H9 (cell line): ENCODE results near the gene SHISA9. TPM values are rescaled to one million over a fixed set of nuclear protein-coding genes. Genes with fewer than 3 reads are reported as not detected.

ENCODE experiments used
- DNase-seq: peaks from one replicate; pipeline ENCODE4 v3.0.0-alpha.2; 2017
- H2AFZ ChIP-seq: one replicate; pipeline ENCODE4 v1.6.1; 2013; ENCODE audit warnings: mild to moderate bottlenecking, low read length, control low read depth, moderate library complexity
- H2AK5ac ChIP-seq: 2 replicates; pipeline ENCODE4 v1.6.1; 2013; ENCODE audit warnings: low read length, control low read depth, mixed read lengths; ENCODE audit not compliant: insufficient read length
- H2BK120ac ChIP-seq: one replicate; pipeline ENCODE4 v1.6.1; 2013; ENCODE audit warnings: low read depth, mild to moderate bottlenecking, low read length, control low read depth, inconsistent platforms; ENCODE audit not compliant: poor library complexity, severe bottlenecking
- H2BK12ac ChIP-seq: 2 replicates; pipeline ENCODE4 v1.6.1; 2013; ENCODE audit warnings: low read length, control low read depth, mixed read lengths, low read depth; ENCODE audit not compliant: insufficient read length
- H2BK15ac ChIP-seq: 2 replicates; pipeline ENCODE4 v1.6.1; 2013; ENCODE audit warnings: low read depth, low read length, control low read depth
- H2BK20ac ChIP-seq: one replicate; pipeline ENCODE4 v1.6.1; 2013; ENCODE audit warnings: low read depth, mild to moderate bottlenecking, low read length, control low read depth, inconsistent platforms; ENCODE audit not compliant: poor library complexity, severe bottlenecking
- H2BK5ac ChIP-seq: 2 replicates; pipeline ENCODE4 v1.6.1; 2013; ENCODE audit warnings: low read length, control low read depth, mixed read lengths; ENCODE audit not compliant: insufficient read length
- H3K14ac ChIP-seq: 2 replicates; pipeline ENCODE4 v1.6.1; 2013; ENCODE audit warnings: low read length, control low read depth; ENCODE audit not compliant: insufficient read depth
- H3K18ac ChIP-seq: 2 replicates; pipeline ENCODE4 v1.6.1; 2013; ENCODE audit warnings: low read depth, mild to moderate bottlenecking, mixed read lengths, low read length, control low read depth; ENCODE audit not compliant: insufficient read length
- H3K23ac ChIP-seq: 2 replicates; pipeline ENCODE4 v1.6.1; 2013; ENCODE audit warnings: low read length, control low read depth, mixed read lengths, low read depth; ENCODE audit not compliant: insufficient read length
- H3K23me2 ChIP-seq: 2 replicates; pipeline ENCODE4 v1.6.1; 2013; ENCODE audit warnings: low read depth, mild to moderate bottlenecking, mixed read lengths, low read length, control low read depth; ENCODE audit not compliant: insufficient read length, poor library complexity, severe bottlenecking
- H3K27ac ChIP-seq: 2 replicates; pipeline ENCODE4 v1.5.1; 2013; ENCODE audit warnings: low read length, control low read depth, mixed read lengths, low read depth; ENCODE audit not compliant: insufficient read length
- H3K27me3 ChIP-seq: 2 replicates; pipeline ENCODE4 v1.6.1; 2013; ENCODE audit warnings: low read length, control low read depth, inconsistent platforms; ENCODE audit not compliant: insufficient read depth
- H3K4ac ChIP-seq: 2 replicates; pipeline ENCODE4 v1.6.1; 2013; ENCODE audit warnings: low read depth, mild to moderate bottlenecking, control low read depth, inconsistent platforms, low read length, moderate library complexity
- H3K4me1 ChIP-seq: 2 replicates; pipeline ENCODE4 v1.6.1; 2013; ENCODE audit warnings: low read length, control low read depth, inconsistent platforms; ENCODE audit not compliant: insufficient read depth
- H3K4me2 ChIP-seq: 2 replicates; pipeline ENCODE4 v1.6.1; 2013; ENCODE audit warnings: low read length, control low read depth, mixed read lengths; ENCODE audit not compliant: insufficient read length, insufficient read depth
- H3K56ac ChIP-seq: 2 replicates; pipeline ENCODE4 v1.6.1; 2013; ENCODE audit warnings: low read depth, mild to moderate bottlenecking, mixed read lengths, low read length, control low read depth; ENCODE audit not compliant: insufficient read length
- H3K79me1 ChIP-seq: 2 replicates; pipeline ENCODE4 v1.6.1; 2013; ENCODE audit warnings: low read depth, mild to moderate bottlenecking, moderate library complexity, low read length, control low read depth, inconsistent platforms; ENCODE audit not compliant: insufficient read depth, poor library complexity, severe bottlenecking
- H3K79me2 ChIP-seq: 2 replicates; pipeline ENCODE4 v1.6.1; 2013; ENCODE audit warnings: low read length, control low read depth, inconsistent platforms; ENCODE audit not compliant: insufficient read depth
- H3K9ac ChIP-seq: 2 replicates; pipeline ENCODE4 v1.6.1; 2013; ENCODE audit warnings: low read length, control low read depth, mixed read lengths; ENCODE audit not compliant: insufficient read length; ENCODE audit errors: extremely low read depth
- H3K9me3 ChIP-seq: one replicate; pipeline ENCODE4 v1.6.1; 2013; ENCODE audit warnings: low read depth, low read length, inconsistent platforms; ENCODE audit not compliant: control insufficient read depth
- H3T11ph ChIP-seq: one replicate; pipeline ENCODE4 v1.6.1; 2013; ENCODE audit warnings: mild to moderate bottlenecking, low read length, control low read depth, inconsistent platforms
- H4K20me1 ChIP-seq: one replicate; pipeline ENCODE4 v1.6.1; 2013; ENCODE audit not compliant: control insufficient read depth, insufficient read length, insufficient read depth
- H4K5ac ChIP-seq: 2 replicates; pipeline ENCODE4 v1.6.1; 2013; ENCODE audit warnings: low read depth, mild to moderate bottlenecking, mixed read lengths, low read length, control low read depth; ENCODE audit not compliant: insufficient read length
- H4K8ac ChIP-seq: replicated peaks from 2 replicates; pipeline ENCODE4 v1.6.1; 2013; ENCODE audit warnings: low read length, control low read depth, mixed read lengths, low read depth; ENCODE audit not compliant: insufficient read length
- H4K91ac ChIP-seq: 2 replicates; pipeline ENCODE4 v1.6.1; 2013; ENCODE audit warnings: low read depth, mild to moderate bottlenecking, moderate library complexity, mixed read lengths, low read length, control low read depth; ENCODE audit not compliant: insufficient read length
- H3K27ac Mint-ChIP-seq, 3 experiments: 2 replicates in 2 of 3; 3 replicates in 1 of 3; pipeline ENCODE4 v1.8.0; 2020 to 2021; ENCODE audit warnings: mixed read lengths in 3 of 3, mild to moderate bottlenecking in 1 of 3, moderate library complexity in 1 of 3
- H3K27me3 Mint-ChIP-seq: 2 replicates; pipeline ENCODE4 v1.8.0; 2021; ENCODE audit warnings: low read depth, mild to moderate bottlenecking, moderate library complexity, mixed read lengths
- H3K36me3 Mint-ChIP-seq, 3 experiments: 2 replicates in 2 of 3; 3 replicates in 1 of 3; pipeline ENCODE4 v1.8.0; 2020 to 2021; ENCODE audit warnings: low read depth in 3 of 3, mixed read lengths in 3 of 3; ENCODE audit not compliant: insufficient read depth in 1 of 3
- H3K4me1 Mint-ChIP-seq, 2 experiments: 2 replicates each; pipeline ENCODE4 v1.8.0; 2020; ENCODE audit warnings: mixed read lengths in 2 of 2
- H3K4me3 Mint-ChIP-seq, 2 experiments: 2 replicates in 1 of 2; 3 replicates in 1 of 2; pipeline ENCODE4 v1.8.0; 2020 to 2021; ENCODE audit warnings: mild to moderate bottlenecking in 2 of 2, mixed read lengths in 2 of 2, moderate library complexity in 1 of 2
- H3K9me3 Mint-ChIP-seq, 2 experiments: 2 replicates in 1 of 2; 3 replicates in 1 of 2; pipeline ENCODE4 v1.8.0; 2020; ENCODE audit warnings: mild to moderate bottlenecking in 2 of 2, mixed read lengths in 2 of 2, moderate library complexity in 1 of 2
- CTCF ChIP-seq: fragments of 200-600 bp; sonication (generic); conservative IDR thresholded peaks from 3 replicates; pipeline ENCODE4 v1.8.0; 2021; ENCODE audit warnings: antibody characterized with exemption, mild to moderate bottlenecking
- WGBS: extraction: QIAGEN DNeasy Blood & Tissue Kit; methylation state at CpG from one replicate; pipeline ENCODE4 v1.1.7; 2013; ENCODE audit warnings: missing lambda C conversion rate, low lambda C conversion rate, mixed read lengths; ENCODE audit not compliant: insufficient read length; ENCODE audit errors: extremely low coverage; 5-methylcytosine and 5-hydroxymethylcytosine counted together
- total RNA-seq: library from RNA; stranded (reverse); gene quantifications from 2 replicates; pipeline ENCODE4 v1.2.1, GENCODE V29; 2021

The SHISA9 gene
- total RNA-seq, 1 experiment from 2014 or later: 7.0 TPM

GRCh38 chr16:12917653-12918052 lies 16.3 kb downstream of the SHISA9 start:
- no peak overlapping the region for H3K4me3 Mint-ChIP-seq
- no peak overlapping the region for H3K9ac ChIP-seq
- no peak overlapping the region for H3K4ac ChIP-seq
- peaks cover 26% of the 10 kb centered on the region in 2 experiments for H3K4me1 Mint-ChIP-seq
- H3K27me3 ChIP-seq: no peaks in the 10 kb centered on the region
- H3K36me3 Mint-ChIP-seq: peaks cover 0 to 16% (median 6%) of the 10 kb centered on the region in 3 experiments; a peak in 6 of 7 replicates
- no CpG with 5 or more reads among the region's 1 CpG for WGBS
- no peaks in the 10 kb centered on the region for H3K23me2 ChIP-seq
- no peak overlapping the region for H3K23ac ChIP-seq
- H2AK5ac ChIP-seq: no peak overlapping the region
- no peak overlapping the region for H4K91ac ChIP-seq
- H3K79me1 ChIP-seq: peaks cover 7% of the 10 kb centered on the region
- H3K56ac ChIP-seq: no peak overlapping the region
- no peak overlapping the region for H2AFZ ChIP-seq
- H4K20me1 ChIP-seq: no peaks in the 10 kb centered on the region
- H3K18ac ChIP-seq: no peak overlapping the region
- H4K5ac ChIP-seq: no peak overlapping the region
- no peak for TF ChIP-seq CTCF
- H2BK15ac ChIP-seq: no peak overlapping the region
- no peaks in the 10 kb centered on the region; the same call in 1 of the 2 replicates for H3K79me2 ChIP-seq
- H4K8ac ChIP-seq: no peak overlapping the region
- H2BK12ac ChIP-seq: no peak overlapping the region
- peak overlapping the region in 2 of 3 experiments; percentile 42 to 78; a peak in 4 of 7 replicates for H3K27ac Mint-ChIP-seq
- H3K9me3 Mint-ChIP-seq: no peaks in the 10 kb centered on the region; a peak in 1 of 5 replicates
- H3K4me2 ChIP-seq: no peak overlapping the region
- H2BK20ac ChIP-seq: no peak overlapping the region
- no peak overlapping the region for H3K14ac ChIP-seq
- no peak overlapping the region for H2BK5ac ChIP-seq
- no peak overlapping the region for H2BK120ac ChIP-seq
- H3K27me3 Mint-ChIP-seq: no peaks in the 10 kb centered on the region
- H3T11ph ChIP-seq: no peak overlapping the region
- no peaks in the 10 kb centered on the region; the same call in 1 of the 2 replicates for H3K4me1 ChIP-seq
- H3K27ac ChIP-seq: no peak overlapping the region
- DNase-seq: no peak
- no peaks in the 10 kb centered on the region for H3K9me3 ChIP-seq
